ENCODE data around the gene ZNF334.

DNA sequence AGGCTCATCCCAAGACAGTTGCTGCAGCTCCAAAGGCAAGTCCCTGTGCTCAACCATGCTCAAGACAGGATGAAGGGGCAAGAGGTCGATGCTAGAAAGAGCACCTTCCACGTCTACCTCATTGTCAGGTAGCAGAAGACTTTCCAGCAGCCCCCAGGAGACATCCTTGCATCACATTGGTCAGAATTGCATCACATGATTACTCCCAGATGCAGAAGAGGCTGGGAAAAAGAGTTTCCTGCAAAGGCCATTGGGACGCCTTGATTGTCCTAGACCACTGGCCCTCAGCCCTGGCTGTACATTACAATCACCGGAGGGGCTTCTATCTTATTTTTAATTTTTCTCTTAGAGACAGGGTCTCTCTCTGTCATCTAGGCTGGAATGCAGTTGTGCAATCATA lies 17.3 kb upstream of the ZNF334 start:
- TF ChIP-seq, protein P1, sequence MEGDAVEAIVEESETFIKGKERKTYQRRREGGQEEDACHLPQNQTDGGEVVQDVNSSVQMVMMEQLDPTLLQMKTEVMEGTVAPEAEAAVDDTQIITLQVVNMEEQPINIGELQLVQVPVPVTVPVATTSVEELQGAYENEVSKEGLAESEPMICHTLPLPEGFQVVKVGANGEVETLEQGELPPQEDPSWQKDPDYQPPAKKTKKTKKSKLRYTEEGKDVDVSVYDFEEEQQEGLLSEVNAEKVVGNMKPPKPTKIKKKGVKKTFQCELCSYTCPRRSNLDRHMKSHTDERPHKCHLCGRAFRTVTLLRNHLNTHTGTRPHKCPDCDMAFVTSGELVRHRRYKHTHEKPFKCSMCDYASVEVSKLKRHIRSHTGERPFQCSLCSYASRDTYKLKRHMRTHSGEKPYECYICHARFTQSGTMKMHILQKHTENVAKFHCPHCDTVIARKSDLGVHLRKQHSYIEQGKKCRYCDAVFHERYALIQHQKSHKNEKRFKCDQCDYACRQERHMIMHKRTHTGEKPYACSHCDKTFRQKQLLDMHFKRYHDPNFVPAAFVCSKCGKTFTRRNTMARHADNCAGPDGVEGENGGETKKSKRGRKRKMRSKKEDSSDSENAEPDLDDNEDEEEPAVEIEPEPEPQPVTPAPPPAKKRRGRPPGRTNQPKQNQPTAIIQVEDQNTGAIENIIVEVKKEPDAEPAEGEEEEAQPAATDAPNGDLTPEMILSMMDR (IDR thresholded peaks at IDR 0.05): no peak
- no peak for TF ChIP-seq POLR2A (IDR thresholded peaks at IDR 0.05)
